Suprapubic skin (tissue), 4 donors: Measurements from ENCODE around the gene ELL3. TPM values are rescaled to one million over a fixed set of nuclear protein-coding genes. Genes with fewer than 3 reads are reported as not detected.
"Not testable (repeated sequence)": the region's sequence is repeated elsewhere in the genome, so short reads cannot be mapped to it uniquely, and the experiment has no call there.

ENCODE experiments used
- DNase-seq, 2 donors: peaks; one replicate each; pipeline ENCODE4 v3.0.0-alpha.2; 2019; ENCODE audit warnings: low spot score in 2 of 2
- H3K27ac ChIP-seq: fragments of 200-600 bp; sonication (generic); one replicate; pipeline ENCODE4 v1.5.1; 2019
- H3K27me3 ChIP-seq: fragments of 200-600 bp; sonication (generic); one replicate; pipeline ENCODE4 v1.5.1; 2019
- H3K36me3 ChIP-seq: fragments of 200-600 bp; sonication (generic); one replicate; pipeline ENCODE4 v1.5.1; 2019
- H3K4me1 ChIP-seq: fragments of 200-600 bp; sonication (generic); one replicate; pipeline ENCODE4 v1.5.1; 2019
- H3K4me3 ChIP-seq: fragments of 200-600 bp; sonication (generic); one replicate; pipeline ENCODE4 v1.5.1; 2019; ENCODE audit warnings: mild to moderate bottlenecking
- H3K9me3 ChIP-seq: fragments of 200-600 bp; sonication (generic); one replicate; pipeline ENCODE4 v1.5.1; 2019
- CTCF ChIP-seq, 2 donors: fragments of 200-600 bp in 1 of 2; fragments of 450-650 bp in 1 of 2; sonication (generic) in 1 of 2; IDR thresholded peaks; one replicate each; pipeline ENCODE4 v1.5.1; 2016 to 2019; ENCODE audit warnings: antibody characterized with exemption in 2 of 2, mild to moderate bottlenecking in 1 of 2, moderate library complexity in 1 of 2
- EP300 ChIP-seq: sonication (generic); formaldehyde crosslinking; IDR thresholded peaks from one replicate; pipeline ENCODE4 v1.6.1; 2017; ENCODE audit warnings: antibody characterized with exemption
- POLR2A ChIP-seq, 2 donors: fragments of 450-650 bp; IDR thresholded peaks; one replicate each; pipeline ENCODE4 v1.6.1; 2017; ENCODE audit warnings: antibody characterized with exemption in 2 of 2, mild to moderate bottlenecking in 2 of 2, moderate library complexity in 2 of 2
- POLR2AphosphoS5 ChIP-seq, 3 donors: sonication (generic); formaldehyde crosslinking; IDR thresholded peaks; one replicate each; pipeline ENCODE4 v1.6.1; 2017; ENCODE audit warnings: antibody characterized with exemption in 3 of 3
- WGBS: methylation state at CpG from one replicate; pipeline ENCODE4 v1.1.5; 2018; 5-methylcytosine and 5-hydroxymethylcytosine counted together
- total RNA-seq, 4 donors: library from RNA; depleted of rRNA; stranded (reverse); fragments of >200 nt; gene quantifications; one replicate each; pipeline ENCODE4 v1.1.0, GENCODE V29; 2016

Gene ELL3
- total RNA-seq, 4 donors from 2014 or later, result 50.7 to 100 (median 65.9) TPM

- no peak for TF ChIP-seq CTCF (IDR thresholded peaks at IDR 0.05)
- no peak for TF ChIP-seq POLR2A (IDR thresholded peaks at IDR 0.05)
- TF ChIP-seq POLR2AphosphoS5 (IDR thresholded peaks at IDR 0.05), result no peak
- no peak for TF ChIP-seq EP300
- H3K9me3 ChIP-seq, result no peaks in the 10 kb centered on the region
- 42% methylated on average over 12 of the region's 12 CpGs for WGBS
- H3K36me3 ChIP-seq, result peaks cover 18% of the 10 kb centered on the region
- peak overlapping the region; percentile 17 for H3K4me3 ChIP-seq
- H3K27me3 ChIP-seq, result no peaks in the 10 kb centered on the region
- DNase-seq, result no peak
- peaks cover 52% of the 10 kb centered on the region for H3K4me1 ChIP-seq
- H3K27ac ChIP-seq, result no peak overlapping the region
These were observed 26.9 kb downstream of the ELL3 start for GRCh38 chr15:43749690-43750345.

- H3K36me3 ChIP-seq, result peaks cover 5% of the 10 kb centered on the region
- peaks cover 52% of the 10 kb centered on the region for H3K4me1 ChIP-seq
- no peaks in the 10 kb centered on the region for H3K9me3 ChIP-seq
- no peak overlapping the region for H3K4me3 ChIP-seq
- DNase-seq, result no peak
- TF ChIP-seq EP300 (no peak), POLR2AphosphoS5 (IDR thresholded peaks at IDR 0.05) (no peak), CTCF (IDR thresholded peaks at IDR 0.05) (no peak), POLR2A (IDR thresholded peaks at IDR 0.05) (no peak)
- WGBS, result 28% methylated on average over 3 of the region's 3 CpGs
- H3K27ac ChIP-seq, result no peak overlapping the region
- no peaks in the 10 kb centered on the region for H3K27me3 ChIP-seq
These were observed 28.4 kb downstream of the ELL3 start for GRCh38 chr15:43748376-43748775.

- peak overlapping the region; percentile 73 for H3K4me3 ChIP-seq
- not testable (repeated sequence) for H3K36me3 ChIP-seq, H3K27me3 ChIP-seq, DNase-seq, H3K9me3 ChIP-seq
- H3K27ac ChIP-seq, result peak overlapping the region; percentile 95
- 0% methylated on average over 8 of the region's 12 CpGs for WGBS
- peaks cover 47% of the 10 kb centered on the region for H3K4me1 ChIP-seq
These were observed 29.9 kb downstream of the ELL3 start for GRCh38 chr15:43746903-43747309.

- TF ChIP-seq POLR2A (IDR thresholded peaks at IDR 0.05) (peak; percentile 90 to 97), POLR2AphosphoS5 (IDR thresholded peaks at IDR 0.05) (peak in 2 of 3 donors; percentile 2 to 69)
- WGBS, result 0% methylated on average over 42 of the region's 84 CpGs
- H3K9me3 ChIP-seq, H3K36me3 ChIP-seq, H3K27me3 ChIP-seq: not testable (repeated sequence)
- peaks cover 42% of the 10 kb centered on the region for H3K4me1 ChIP-seq
- H3K4me3 ChIP-seq, result peak within 1 kb of the TSS; percentile 73
- peak; percentile 94 for DNase-seq
- peak within 1 kb of the TSS; percentile 95 for H3K27ac ChIP-seq
These were observed 30.4 kb downstream of the ELL3 start, which contains the start of gene PDIA3 for GRCh38 chr15:43746245-43746902. Gene PDIA3, plus strand, starts transcription at chr15:43746438. Its CDS starts 102 bp downstream, at chr15:43746540.

GRCh38 chr15:43735416-43735815, 41.4 kb downstream of the ELL3 start:
- no peak for DNase-seq
- Histone ChIP-seq H3K36me3 (no peaks in the 10 kb centered on the region), H3K4me1 (no peaks in the 10 kb centered on the region), H3K4me3 (no peak overlapping the region), H3K9me3 (no peaks in the 10 kb centered on the region), H3K27ac (no peak overlapping the region), H3K27me3 (no peaks in the 10 kb centered on the region)
- 91% methylated on average over 6 of the region's 6 CpGs for WGBS
- TF ChIP-seq EP300 (no peak), POLR2A (IDR thresholded peaks at IDR 0.05) (no peak), POLR2AphosphoS5 (IDR thresholded peaks at IDR 0.05) (no peak), CTCF (IDR thresholded peaks at IDR 0.05) (no peak)

- H3K27ac ChIP-seq, H3K27me3 ChIP-seq, DNase-seq, H3K9me3 ChIP-seq, H3K4me1 ChIP-seq, H3K36me3 ChIP-seq, H3K4me3 ChIP-seq: not testable (repeated sequence)
- WGBS, result 77% methylated on average over 1 of the region's 1 CpG
These were observed 48.6 kb downstream of the ELL3 start for GRCh38 chr15:43728053-43728725.

GRCh38 chr15:43726306-43726705, 50.5 kb downstream of the ELL3 start:
- H3K36me3 ChIP-seq, H3K27me3 ChIP-seq, H3K9me3 ChIP-seq, H3K4me1 ChIP-seq, H3K27ac ChIP-seq, DNase-seq, H3K4me3 ChIP-seq: not testable (repeated sequence)
- WGBS, result 94% methylated on average over 1 of the region's 1 CpG
